NB4 (cell line): ENCODE data around the gene SHANK2.

ENCODE experiments used
- TF ChIP-seq, protein P1 (sequence below): IDR thresholded peaks from one replicate; pipeline ENCODE4 v1.5.1; 2012; ENCODE audit warnings: low read depth, low read length
- TF ChIP-seq, protein P2 (sequence below): IDR thresholded peaks from 2 replicates; pipeline ENCODE4 v1.6.1; 2011; ENCODE audit warnings: low read depth, low read length

DNA sequence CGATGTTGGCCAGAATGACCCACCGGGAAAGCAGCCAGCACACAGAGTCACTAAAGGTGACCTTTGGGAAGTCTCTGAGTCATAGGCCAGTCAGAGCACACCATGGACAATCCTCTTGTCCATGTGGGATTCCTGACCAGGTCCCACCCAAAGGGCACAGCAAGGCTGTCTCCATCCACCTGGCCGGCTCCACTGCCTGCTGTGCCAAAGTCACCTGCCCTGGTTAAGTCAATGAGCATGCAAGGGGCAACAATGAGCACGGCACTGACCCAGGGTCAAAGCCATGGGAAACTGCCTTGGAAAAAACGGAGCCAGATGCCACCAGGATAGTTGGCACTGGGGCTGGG, 49.8 kb downstream of the SHANK2 start:
- TF ChIP-seq, protein P1, sequence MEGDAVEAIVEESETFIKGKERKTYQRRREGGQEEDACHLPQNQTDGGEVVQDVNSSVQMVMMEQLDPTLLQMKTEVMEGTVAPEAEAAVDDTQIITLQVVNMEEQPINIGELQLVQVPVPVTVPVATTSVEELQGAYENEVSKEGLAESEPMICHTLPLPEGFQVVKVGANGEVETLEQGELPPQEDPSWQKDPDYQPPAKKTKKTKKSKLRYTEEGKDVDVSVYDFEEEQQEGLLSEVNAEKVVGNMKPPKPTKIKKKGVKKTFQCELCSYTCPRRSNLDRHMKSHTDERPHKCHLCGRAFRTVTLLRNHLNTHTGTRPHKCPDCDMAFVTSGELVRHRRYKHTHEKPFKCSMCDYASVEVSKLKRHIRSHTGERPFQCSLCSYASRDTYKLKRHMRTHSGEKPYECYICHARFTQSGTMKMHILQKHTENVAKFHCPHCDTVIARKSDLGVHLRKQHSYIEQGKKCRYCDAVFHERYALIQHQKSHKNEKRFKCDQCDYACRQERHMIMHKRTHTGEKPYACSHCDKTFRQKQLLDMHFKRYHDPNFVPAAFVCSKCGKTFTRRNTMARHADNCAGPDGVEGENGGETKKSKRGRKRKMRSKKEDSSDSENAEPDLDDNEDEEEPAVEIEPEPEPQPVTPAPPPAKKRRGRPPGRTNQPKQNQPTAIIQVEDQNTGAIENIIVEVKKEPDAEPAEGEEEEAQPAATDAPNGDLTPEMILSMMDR = no peak
- TF ChIP-seq, protein P2, sequence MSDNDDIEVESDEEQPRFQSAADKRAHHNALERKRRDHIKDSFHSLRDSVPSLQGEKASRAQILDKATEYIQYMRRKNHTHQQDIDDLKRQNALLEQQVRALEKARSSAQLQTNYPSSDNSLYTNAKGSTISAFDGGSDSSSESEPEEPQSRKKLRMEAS = no peak
